Stimulated activated CD4-positive, alpha-beta T cell treated with anti-CD3 and anti-CD28 coated beads, Interleukin-15, amount 100 ng/mL, for 48 hours (primary cell): ENCODE results near the gene GUCY2C.
"Not testable (repeated sequence)": the region's sequence is repeated elsewhere in the genome, so short reads cannot be mapped to it uniquely, and the experiment has no call there.

Experiments
- DNase-seq, 2 donors: peaks; one replicate each; pipeline ENCODE4 v3.0.0-alpha.2; 2020; ENCODE audit warnings: low read depth in 2 of 2

GUCY2C gene

GRCh38 chr12:14696265-14696741 lies at the start of gene GUCY2C:
TSS of gene GUCY2C (minus strand) at chr12:14696599. CDS start at chr12:14696448, 151 bp downstream.
- DNase-seq = no peak

- no peak for DNase-seq
These were observed 46.7 kb upstream of the GUCY2C start for GRCh38 chr12:14743061-14743460.

GRCh38 chr12:14741942-14742341 lies 45.5 kb upstream of the GUCY2C start:
- no peak for DNase-seq

GRCh38 chr12:14741153-14741552 lies 44.8 kb upstream of the GUCY2C start:
- no peak for DNase-seq

GRCh38 chr12:14736441-14736840 lies 40.0 kb upstream of the GUCY2C start:
- not testable (repeated sequence) for DNase-seq

GRCh38 chr12:14731821-14732220 lies 35.4 kb upstream of the GUCY2C start:
- DNase-seq = no peak

GRCh38 chr12:14729586-14729985 lies 33.2 kb upstream of the GUCY2C start:
- DNase-seq = no peak

GRCh38 chr12:14723763-14724162 lies 27.4 kb upstream of the GUCY2C start:
- DNase-seq = peak; percentile 19 to 38

GRCh38 chr12:14716848-14717444 lies 20.5 kb upstream of the GUCY2C start:
- peak in 1 of 2 donors; percentile 26 for DNase-seq

- no peak for DNase-seq
These were observed 18.0 kb upstream of the GUCY2C start for GRCh38 chr12:14714437-14714836.

GRCh38 chr12:14710632-14711320 lies 14.4 kb upstream of the GUCY2C start:
- DNase-seq = no peak

GRCh38 chr12:14701809-14702568 lies 5.6 kb upstream of the GUCY2C start:
- no peak for DNase-seq

- DNase-seq = no peak
These were observed 4.5 kb upstream of the GUCY2C start for GRCh38 chr12:14700935-14701334.

- no peak for DNase-seq
These were observed 3.5 kb upstream of the GUCY2C start for GRCh38 chr12:14699923-14700322.

GRCh38 chr12:14698555-14698954 lies 2.2 kb upstream of the GUCY2C start:
- no peak for DNase-seq

GRCh38 chr12:14695715-14696141 lies 671 bp downstream of the GUCY2C start:
- DNase-seq = no peak

GRCh38 chr12:14694970-14695369 lies 1.4 kb downstream of the GUCY2C start:
- DNase-seq = no peak

- DNase-seq = no peak
These were observed 2.2 kb downstream of the GUCY2C start for GRCh38 chr12:14694145-14694714.

- DNase-seq = no peak
These were observed 3.3 kb downstream of the GUCY2C start for GRCh38 chr12:14693116-14693515.

- DNase-seq = no peak
These were observed 4.8 kb downstream of the GUCY2C start for GRCh38 chr12:14691560-14691959.

GRCh38 chr12:14689996-14690395 lies 6.4 kb downstream of the GUCY2C start:
- DNase-seq = no peak

GRCh38 chr12:14689144-14689543 lies 7.3 kb downstream of the GUCY2C start:
- DNase-seq = no peak
